ENCODE measurements around the gene LETM1.

DNA sequence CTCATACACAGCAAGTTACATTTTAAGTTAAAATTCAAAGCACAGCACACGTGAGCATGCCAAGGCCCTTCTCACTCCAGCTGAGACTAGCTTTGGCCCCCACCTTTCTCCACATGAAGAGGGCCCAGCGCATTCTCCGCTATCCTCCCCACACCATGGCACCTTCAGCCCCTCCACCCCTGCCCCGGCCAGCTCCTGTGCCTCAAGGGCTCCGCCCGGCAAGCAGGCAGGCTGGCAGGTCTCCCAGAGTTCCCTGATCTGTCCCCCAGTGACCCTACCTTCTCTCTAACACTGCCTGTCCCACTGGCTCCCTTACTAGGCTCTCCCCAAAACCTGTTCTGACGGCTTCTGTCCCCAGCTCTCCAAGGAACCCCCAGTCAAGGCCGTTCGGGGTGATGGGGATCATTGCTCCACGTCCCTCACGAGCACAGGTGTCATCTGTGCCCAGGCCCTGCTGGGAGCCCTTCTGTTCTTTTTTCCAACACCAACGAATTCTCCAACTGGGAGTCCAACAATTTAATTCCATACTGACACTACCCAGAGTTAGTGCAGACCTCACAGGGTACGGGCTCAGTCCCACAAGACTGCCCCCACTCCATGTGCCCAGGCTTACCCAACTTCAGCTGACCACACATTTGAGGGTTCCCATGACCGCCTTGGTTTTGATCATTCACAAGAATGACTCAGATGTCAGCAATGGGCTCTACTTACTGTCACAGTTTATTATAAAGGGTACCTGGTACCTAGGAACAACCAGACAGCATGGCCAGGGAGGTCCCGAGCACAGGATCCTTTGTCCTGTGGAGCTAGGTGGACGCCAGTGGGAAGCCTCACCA, 4.2 kb downstream of the LETM1 start:
- TF ChIP-seq CTCF (conservative IDR thresholded peaks at IDR 0.05; ENCODE audit: low read depth, low read length) (no peak), EZH2 (IDR thresholded peaks at IDR 0.05; ENCODE audit: borderline replicate concordance, low read depth, low read length, poor library complexity, severe bottlenecking) (no peak)

Measured in A673 (cell line).